IMR-90 (cell line): ENCODE data around the gene CNGB1. TPM values are rescaled to one million over a fixed set of nuclear protein-coding genes. Genes with fewer than 3 reads are reported as not detected.

Experiments
- ATAC-seq: fragments of 200-7000 bp; cut with Tn5 transposase; 2 replicates; pipeline ENCODE4 v1.9.1; 2020; ENCODE audit warnings: low read depth, mild to moderate bottlenecking, moderate library complexity
- BruUV-seq: library from RNA; stranded (reverse); fragments of 400-500 nt; replicated peaks from 2 replicates; lab custom pipeline; 2021; lab: Mats Ljungman, UMichigan
- CTCF ChIA-PET: fragments of 300-600 bp; formaldehyde crosslinking; extraction: SDS; loops from one replicate; lab custom pipeline; 2021; ENCODE audit warnings: antibody characterized with exemption; lab: Yijun Ruan, JAX
- POLR2A ChIA-PET: fragments of 300-600 bp; sonication (Branson Sonifier 250); formaldehyde crosslinking; loops from one replicate; lab custom pipeline; 2022; ENCODE audit warnings: antibody characterized with exemption; ENCODE audit not compliant: unreplicated experiment; lab: Charles Lee
- DNase-seq: peaks from one replicate; pipeline ENCODE4 v3.0.0; 2013
- H2AFZ ChIP-seq: replicated peaks from 2 replicates; pipeline ENCODE3; 2013; ENCODE audit warnings: low read length, mild to moderate bottlenecking; ENCODE audit not compliant: poor library complexity
- H2AK5ac ChIP-seq: 2 replicates; pipeline ENCODE4 v1.6.1; 2013; ENCODE audit warnings: low read depth, low read length, inconsistent platforms
- H2AK9ac ChIP-seq: replicated peaks from 2 replicates; pipeline ENCODE3; 2013; ENCODE audit warnings: mild to moderate bottlenecking, low read depth, low read length, moderate library complexity; ENCODE audit not compliant: poor library complexity
- H2BK120ac ChIP-seq: 2 replicates; pipeline ENCODE4 v1.6.1; 2013; ENCODE audit warnings: low read depth, low read length, inconsistent platforms
- H2BK15ac ChIP-seq: 3 replicates; pipeline ENCODE4 v1.6.1; 2013; ENCODE audit warnings: low read depth, low read length, inconsistent platforms
- H2BK20ac ChIP-seq: 2 replicates; pipeline ENCODE4 v1.6.1; 2013; ENCODE audit warnings: low read depth, mild to moderate bottlenecking, inconsistent platforms, low read length, moderate library complexity
- H2BK5ac ChIP-seq: 2 replicates; pipeline ENCODE4 v1.6.1; 2013; ENCODE audit warnings: mild to moderate bottlenecking, low read depth, low read length, inconsistent platforms; ENCODE audit not compliant: poor library complexity, severe bottlenecking
- H3K14ac ChIP-seq: replicated peaks from 2 replicates; pipeline ENCODE4 v1.6.1; 2013; ENCODE audit warnings: low read depth, low read length, inconsistent platforms
- H3K18ac ChIP-seq: 2 replicates; pipeline ENCODE4 v1.6.1; 2013; ENCODE audit warnings: low read depth, low read length, control low read depth
- H3K23ac ChIP-seq: 2 replicates; pipeline ENCODE4 v1.6.1; 2013; ENCODE audit warnings: low read depth, low read length, inconsistent platforms
- H3K27ac ChIP-seq: 2 replicates; pipeline ENCODE4 v1.5.1; 2013; ENCODE audit warnings: mild to moderate bottlenecking, control low read depth, low read length; ENCODE audit not compliant: insufficient read depth
- H3K27me3 ChIP-seq: 2 replicates; pipeline ENCODE4 v1.6.1; 2013; ENCODE audit warnings: low read length; ENCODE audit not compliant: control insufficient read depth, insufficient read depth
- H3K36me3 ChIP-seq: 2 replicates; pipeline ENCODE4 v1.6.1; 2013; ENCODE audit warnings: low read length, mixed read lengths; ENCODE audit not compliant: control insufficient read depth, insufficient read depth
- H3K4ac ChIP-seq: 2 replicates; pipeline ENCODE4 v1.6.1; 2013; ENCODE audit warnings: low read depth, low read length, inconsistent platforms
- H3K4me1 ChIP-seq: 2 replicates; pipeline ENCODE4 v1.6.1; 2013; ENCODE audit warnings: low read length, mixed read lengths; ENCODE audit not compliant: control insufficient read depth, insufficient read depth
- H3K4me2 ChIP-seq: 2 replicates; pipeline ENCODE4 v1.6.1; 2013; ENCODE audit warnings: low read depth, mild to moderate bottlenecking, control low read depth, low read length, moderate library complexity
- H3K4me3 ChIP-seq: 2 replicates; pipeline ENCODE4 v1.5.1; 2013; ENCODE audit warnings: low read depth, mild to moderate bottlenecking, control low read depth, low read length, moderate library complexity; ENCODE audit not compliant: insufficient read depth
- H3K56ac ChIP-seq: 2 replicates; pipeline ENCODE4 v1.6.1; 2013; ENCODE audit warnings: low read length, inconsistent platforms; ENCODE audit not compliant: insufficient read depth; ENCODE audit errors: extremely low read depth
- H3K79me1 ChIP-seq, 2 experiments: 2 replicates each; pipeline ENCODE4 v1.6.1; 2013; ENCODE audit warnings: low read length in 2 of 2, inconsistent platforms in 1 of 2, low read depth in 1 of 2
- H3K9ac ChIP-seq: 2 replicates; pipeline ENCODE4 v1.6.1; 2013; ENCODE audit warnings: low read depth, low read length, control low read depth
- H3K9me1 ChIP-seq: 2 replicates; pipeline ENCODE4 v1.6.1; 2013; ENCODE audit warnings: low read length, inconsistent platforms; ENCODE audit not compliant: insufficient read depth
- H3K9me3 ChIP-seq: 2 replicates; pipeline ENCODE4 v1.6.1; 2013; ENCODE audit warnings: low read length; ENCODE audit not compliant: control insufficient read depth, insufficient read depth
- H4K20me1 ChIP-seq: 2 replicates; pipeline ENCODE4 v1.6.1; 2013; ENCODE audit warnings: low read length, inconsistent platforms; ENCODE audit not compliant: insufficient read depth
- H4K5ac ChIP-seq: 2 replicates; pipeline ENCODE4 v1.6.1; 2013; ENCODE audit warnings: mild to moderate bottlenecking, low read depth, low read length, control low read depth
- H4K8ac ChIP-seq, 2 experiments: 2 replicates each; pipeline ENCODE4 v1.6.1; 2013; ENCODE audit warnings: low read depth in 2 of 2, low read length in 2 of 2, control low read depth in 1 of 2, inconsistent platforms in 1 of 2
- H4K91ac ChIP-seq: 2 replicates; pipeline ENCODE4 v1.6.1; 2013; ENCODE audit warnings: low read depth, low read length, inconsistent platforms; ENCODE audit not compliant: insufficient read depth
- BHLHE40 ChIP-seq: fragments of 150-350 bp; IDR thresholded peaks from 2 replicates; pipeline ENCODE4 v1.6.1; 2016; ENCODE audit warnings: mild to moderate bottlenecking, low read depth, low read length
- NFE2L2 ChIP-seq: fragments of 150-350 bp; IDR thresholded peaks from 2 replicates; pipeline ENCODE4 v1.6.1; 2016; ENCODE audit warnings: low read depth, mild to moderate bottlenecking, low read length
- WGBS, 2 experiments: methylation state at CpG; one replicate each; pipeline versions ENCODE4 v1.1.5 to v1.1.7; 2013; ENCODE audit warnings: missing lambda C conversion rate in 2 of 2; ENCODE audit not compliant: insufficient read length in 1 of 2; ENCODE audit errors: extremely low coverage in 2 of 2; 5-methylcytosine and 5-hydroxymethylcytosine counted together
- dilution Hi-C: fragments of 300-500 bp; cut with HindIII; formaldehyde crosslinking; loops from one replicate; pipeline ENCODE4 v1.14.3; 2018; ENCODE audit warnings: low sequenced_read_pairs; ENCODE audit not compliant: unreplicated experiment
- in situ Hi-C: fragments of 300-500 bp; cut with MboI; formaldehyde crosslinking; loops from 3 replicates; pipeline ENCODE4 v1.14.3; 2019; ENCODE audit warnings: low sequenced_read_pairs, inconsistent platforms, mixed read lengths
- intact Hi-C: fragments of 100-400 bp; cut with micrococcal nuclease; formaldehyde crosslinking; loops from 2 replicates; pipeline ENCODE4 v1.10.0; 2022
- polyA plus RNA-seq, 3 experiments: library from polyadenylated mRNA; depleted of rRNA; stranded (reverse); fragments of >200 nt; gene quantifications; 2 replicates each; pipeline ENCODE4 v1.2.3, GENCODE V29; 2012; ENCODE audit warnings: low replicate concordance in 1 of 3
- total RNA-seq: library from RNA; depleted of rRNA; stranded (reverse); fragments of >200 nt; gene quantifications from 2 replicates; pipeline ENCODE4 v1.2.3, GENCODE V29; 2012

The CNGB1 gene
- total and polyA plus RNA-seq, 2 of the 4 experiments (the other 2 are of a cell fraction) = not detected

- H3K4me3 ChIP-seq = no peak overlapping the region
- H3K9me3 ChIP-seq = no peaks in the 10 kb centered on the region
- WGBS, 2 experiments = 25% methylated on average over 1 of the region's 4 CpGs; no CpG with 5 or more reads in 1 of the 2 experiments
- H3K27me3 ChIP-seq = peaks cover 46% of the 10 kb centered on the region
- H2AFZ ChIP-seq = no peak overlapping the region
- intact Hi-C loops = no loop called here
- H3K4me2 ChIP-seq = no peak overlapping the region
- no peak overlapping the region for H2BK120ac ChIP-seq
- H3K14ac ChIP-seq = no peak overlapping the region
- no peak overlapping the region for H2AK5ac ChIP-seq
- H2BK20ac ChIP-seq = no peak overlapping the region
- H3K4me1 ChIP-seq = no peaks in the 10 kb centered on the region; the same call in 1 of the 2 replicates
- ChIA-PET CTCF (no interaction called here), POLR2A (no interaction called here)
- no peaks in the 10 kb centered on the region for H3K9me1 ChIP-seq
- H3K36me3 ChIP-seq = no peaks in the 10 kb centered on the region
- H4K8ac ChIP-seq = no peak overlapping the region
- no peak overlapping the region for H4K91ac ChIP-seq
- no peak overlapping the region for H3K27ac ChIP-seq
- peak; percentile 78 for ATAC-seq
- no TSS peak for BruUV-seq
- H2BK15ac ChIP-seq = no peak overlapping the region
- H3K9ac ChIP-seq = no peak overlapping the region
- no peak overlapping the region for H3K18ac ChIP-seq
- no peaks in the 10 kb centered on the region for H3K79me1 ChIP-seq
- no peak for TF ChIP-seq BHLHE40
- no peak for TF ChIP-seq NFE2L2
- H2BK5ac ChIP-seq = no peak overlapping the region
- H3K23ac ChIP-seq = no peak overlapping the region
- H3K4ac ChIP-seq = no peak overlapping the region
- H2AK9ac ChIP-seq = no peak overlapping the region
- no peak for DNase-seq
- no peak overlapping the region for H3K56ac ChIP-seq
- in situ Hi-C loops = no loop called here
- no peaks in the 10 kb centered on the region for H4K20me1 ChIP-seq
- H4K5ac ChIP-seq = no peak overlapping the region
- dilution Hi-C loops = no loop called here
Measured at GRCh38 chr16:57966204-57966771, 4.6 kb downstream of the CNGB1 start.
